Measurements from ENCODE around the gene COL23A1.

- TF ChIP-seq, protein P1, sequence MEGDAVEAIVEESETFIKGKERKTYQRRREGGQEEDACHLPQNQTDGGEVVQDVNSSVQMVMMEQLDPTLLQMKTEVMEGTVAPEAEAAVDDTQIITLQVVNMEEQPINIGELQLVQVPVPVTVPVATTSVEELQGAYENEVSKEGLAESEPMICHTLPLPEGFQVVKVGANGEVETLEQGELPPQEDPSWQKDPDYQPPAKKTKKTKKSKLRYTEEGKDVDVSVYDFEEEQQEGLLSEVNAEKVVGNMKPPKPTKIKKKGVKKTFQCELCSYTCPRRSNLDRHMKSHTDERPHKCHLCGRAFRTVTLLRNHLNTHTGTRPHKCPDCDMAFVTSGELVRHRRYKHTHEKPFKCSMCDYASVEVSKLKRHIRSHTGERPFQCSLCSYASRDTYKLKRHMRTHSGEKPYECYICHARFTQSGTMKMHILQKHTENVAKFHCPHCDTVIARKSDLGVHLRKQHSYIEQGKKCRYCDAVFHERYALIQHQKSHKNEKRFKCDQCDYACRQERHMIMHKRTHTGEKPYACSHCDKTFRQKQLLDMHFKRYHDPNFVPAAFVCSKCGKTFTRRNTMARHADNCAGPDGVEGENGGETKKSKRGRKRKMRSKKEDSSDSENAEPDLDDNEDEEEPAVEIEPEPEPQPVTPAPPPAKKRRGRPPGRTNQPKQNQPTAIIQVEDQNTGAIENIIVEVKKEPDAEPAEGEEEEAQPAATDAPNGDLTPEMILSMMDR (conservative IDR thresholded peaks at IDR 0.05; ENCODE audit: low read depth, low read length): no peak
- no peak for TF ChIP-seq EZH2 (IDR thresholded peaks at IDR 0.05; ENCODE audit: low read length, unreplicated experiment)
- TF ChIP-seq EZH2phosphoT487 (IDR thresholded peaks at IDR 0.05; ENCODE audit: borderline replicate concordance, low read length): no peak
Observed at GRCh38 chr5:178467568-178468195, 122.5 kb downstream of the COL23A1 start.

Measured in PC-3 (cell line).